Stimulated activated CD8-positive, alpha-beta memory T cell treated with anti-CD3 and anti-CD28 coated beads, Interleukin-7, amount 100 ng/mL, for 1 hour (primary cell): ENCODE results near the gene KDM4B.

Experiments used
- DNase-seq, 2 donors: peaks; one replicate each; pipeline ENCODE4 v3.0.0-alpha.2; 2020; ENCODE audit warnings: low read depth in 2 of 2

KDM4B gene

DNA sequence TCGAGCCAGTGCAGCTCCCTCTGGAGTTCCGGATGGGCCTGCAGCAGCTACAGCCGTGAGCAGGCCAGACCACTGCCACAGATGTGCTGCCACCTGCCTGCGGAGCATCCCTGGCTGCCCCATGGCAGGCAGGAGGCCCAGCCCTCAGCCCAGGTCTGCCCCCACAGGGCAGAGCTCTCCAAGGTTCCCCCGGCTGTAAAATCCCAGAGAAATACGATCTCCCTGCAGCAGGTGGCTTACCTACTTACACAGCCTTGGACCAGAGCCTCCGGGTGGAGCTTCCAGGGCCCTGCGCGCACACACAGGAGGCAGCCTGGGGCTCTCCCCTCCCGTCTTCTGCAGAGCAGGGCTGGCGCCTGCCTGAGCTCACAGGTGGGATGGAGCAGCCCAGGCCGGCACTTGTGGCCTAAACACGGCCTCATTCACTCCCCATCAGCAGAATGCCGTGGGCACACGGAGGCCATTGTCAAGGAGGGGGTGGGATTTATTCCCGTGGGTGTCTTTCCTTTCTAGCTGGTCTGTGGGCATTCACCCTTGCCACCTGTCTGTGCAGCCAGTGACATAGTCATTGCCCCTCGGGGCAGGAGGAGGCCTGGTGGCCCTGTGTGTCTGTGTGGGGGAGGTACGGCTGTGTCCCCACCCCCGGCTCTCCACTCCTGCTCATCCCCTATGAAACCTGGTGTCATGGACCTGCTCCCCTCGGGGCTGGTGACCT lies 118.0 kb downstream of the KDM4B start:
- no peak for DNase-seq

DNA sequence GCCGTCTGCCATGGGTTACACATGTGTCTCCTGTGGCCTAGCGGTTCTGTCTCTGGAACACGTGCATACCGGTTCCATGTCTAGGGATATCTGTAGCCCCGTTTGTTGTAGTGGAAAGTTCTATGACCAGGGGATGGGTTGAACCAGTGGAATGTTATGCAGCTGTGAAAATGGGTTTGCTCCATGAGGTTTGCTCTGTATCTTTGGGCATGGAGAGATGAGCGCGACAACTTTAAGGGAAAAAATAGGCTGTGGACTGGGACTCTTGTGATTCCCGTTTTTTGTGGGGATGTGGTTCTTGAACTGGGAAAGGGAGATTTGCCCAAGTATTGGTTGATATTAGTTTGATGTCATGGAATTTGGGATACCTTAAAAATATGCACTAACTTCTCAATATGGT lies 120.4 kb downstream of the KDM4B start:
- no peak for DNase-seq

DNA sequence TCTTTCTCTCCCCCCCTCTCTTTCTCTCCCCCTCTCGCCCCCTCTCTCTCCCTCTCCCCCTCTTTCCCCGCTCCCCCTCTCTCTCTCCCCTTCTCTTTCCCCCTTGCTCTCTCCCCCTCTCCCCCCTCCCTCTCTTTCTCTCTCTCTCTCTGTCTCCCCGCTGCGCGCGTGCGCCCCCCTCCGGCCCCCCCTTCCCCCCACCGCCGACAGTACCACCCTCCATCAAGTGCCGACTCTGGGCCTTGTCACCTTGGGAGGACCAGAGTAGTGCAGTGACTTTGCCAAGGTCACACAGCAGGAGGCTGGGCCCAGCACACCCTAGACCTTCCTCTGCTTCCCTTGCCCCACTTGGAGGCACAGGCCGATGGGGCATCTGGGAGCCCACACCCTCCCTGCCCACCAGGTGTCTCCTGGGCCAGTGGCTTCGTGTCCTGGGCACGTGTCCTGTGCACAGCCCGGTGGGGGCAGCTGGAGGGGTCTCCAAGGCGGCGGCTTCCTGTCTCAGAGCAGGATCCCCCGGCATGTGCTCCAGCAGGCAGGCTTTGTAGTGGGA lies 121.6 kb downstream of the KDM4B start:
- no peak for DNase-seq

DNA sequence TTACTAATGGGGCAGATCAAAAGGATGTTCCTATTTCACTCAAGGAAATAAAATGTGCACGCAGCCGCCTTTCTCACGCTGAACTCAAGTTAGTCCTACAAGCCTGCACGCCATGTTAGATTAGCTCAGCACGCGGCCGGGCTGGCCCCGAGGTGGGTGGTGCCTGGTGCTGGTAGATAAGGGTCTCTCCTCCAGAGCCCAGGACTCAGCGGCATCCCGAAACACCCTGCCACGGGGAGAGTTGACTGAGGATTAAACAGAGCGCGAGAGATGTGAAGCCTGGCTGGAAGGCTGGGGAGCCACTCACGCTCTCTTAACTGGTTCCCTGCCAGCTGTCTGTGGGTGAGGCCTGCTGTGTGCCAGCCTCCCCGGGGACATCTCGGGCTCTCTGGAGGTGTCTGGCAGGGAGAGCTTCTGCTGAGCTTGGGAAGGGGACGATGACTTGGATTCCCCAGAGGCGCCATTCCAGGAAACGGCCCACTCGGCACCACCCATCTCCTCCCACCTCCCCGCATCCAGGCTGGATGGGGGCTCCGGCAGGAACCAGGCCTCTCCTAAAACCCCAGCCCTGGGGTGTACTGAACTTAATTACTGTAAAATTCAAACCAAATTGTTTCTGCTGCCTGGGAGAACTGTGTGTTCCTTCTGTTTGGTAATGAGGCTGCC lies 122.2 kb downstream of the KDM4B start:
- DNase-seq, result no peak

DNA sequence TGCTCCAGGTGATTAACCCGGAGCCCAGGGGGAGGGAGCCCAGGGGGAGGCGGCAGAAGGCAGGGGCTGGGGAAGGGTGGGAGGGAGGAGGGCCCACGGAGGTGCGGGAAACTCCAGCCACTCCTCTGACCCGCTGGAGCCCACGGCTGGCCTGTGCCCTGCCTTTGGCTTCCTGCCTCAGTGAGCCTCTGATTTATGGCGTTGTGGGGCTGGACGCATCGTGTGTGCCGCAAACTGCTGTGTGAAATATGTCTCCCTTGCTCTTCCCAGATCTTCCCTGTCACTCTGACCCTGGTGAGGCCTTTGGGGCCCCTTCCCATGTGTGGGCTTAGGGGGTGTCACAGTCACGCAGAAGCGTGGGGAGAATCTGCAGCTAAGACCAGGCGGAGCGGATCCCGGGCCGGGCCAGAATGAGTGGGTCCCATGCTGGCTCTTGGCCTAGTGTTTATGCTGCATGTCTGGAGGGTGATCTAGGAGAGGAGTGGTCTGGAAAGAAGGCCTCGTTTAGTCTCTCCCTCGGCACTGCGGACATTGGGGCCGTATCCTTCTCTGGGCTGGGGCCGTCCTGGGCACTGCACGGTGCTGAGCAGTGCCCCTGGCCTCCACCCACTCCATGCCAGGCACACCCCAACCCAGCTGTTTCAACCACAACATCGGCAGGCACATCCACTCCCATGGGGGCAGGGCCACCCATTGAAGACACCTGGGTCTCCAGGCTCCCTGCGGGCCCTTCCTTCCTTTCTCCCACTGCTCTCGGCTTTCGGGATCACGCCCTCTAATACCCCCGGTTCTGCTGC lies 123.0 kb downstream of the KDM4B start:
- no peak for DNase-seq

DNA sequence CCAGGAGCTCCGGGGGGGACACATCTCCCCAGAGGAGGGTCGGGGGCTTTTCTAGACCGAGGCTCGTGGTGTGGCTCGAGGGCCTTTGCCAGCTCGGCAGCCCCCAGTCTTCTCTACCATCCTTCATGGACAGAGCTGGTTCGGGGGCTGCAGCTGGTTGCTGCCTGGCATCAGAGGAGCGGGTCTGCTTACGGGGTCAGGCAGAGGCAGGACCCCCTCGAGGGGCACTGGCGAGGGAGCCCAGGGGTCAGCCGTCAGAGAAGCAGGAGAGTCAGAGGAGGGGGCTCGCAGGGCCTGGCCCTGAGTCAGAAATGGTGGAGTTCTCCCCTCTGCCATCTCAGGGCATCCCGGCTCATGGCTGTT lies 123.5 kb downstream of the KDM4B start:
- DNase-seq, result no peak

DNA sequence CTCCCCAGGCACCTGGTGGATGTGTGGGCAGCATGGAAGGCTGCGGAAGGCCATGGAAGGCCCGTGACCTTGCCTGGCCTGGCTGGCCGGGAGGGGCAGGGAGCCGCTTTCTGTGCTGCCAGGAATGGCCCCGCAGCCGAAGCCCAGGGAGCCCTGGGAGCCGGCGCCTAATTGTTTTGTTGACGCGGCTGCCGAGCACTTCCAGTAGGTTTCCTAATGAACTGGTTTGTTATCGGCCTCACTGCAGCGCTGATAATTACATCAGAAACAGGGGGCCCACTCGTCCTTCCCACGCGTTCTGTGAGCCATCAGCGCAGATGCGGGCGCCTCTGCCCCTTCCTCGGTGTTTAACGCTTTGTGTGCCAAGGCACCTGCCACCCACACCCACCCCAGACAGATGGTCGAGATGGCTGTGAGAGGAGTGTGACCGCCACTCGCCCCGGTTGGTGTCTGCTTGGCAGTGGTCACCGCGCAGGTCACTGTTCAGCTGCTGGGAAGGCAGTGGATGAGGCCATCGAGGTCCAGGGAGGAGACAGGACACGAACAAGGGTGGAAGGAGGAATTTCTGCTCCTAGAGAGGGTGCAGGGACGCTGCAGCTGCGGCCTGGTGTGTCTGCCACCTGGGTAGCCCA lies 124.5 kb downstream of the KDM4B start:
- no peak for DNase-seq

DNA sequence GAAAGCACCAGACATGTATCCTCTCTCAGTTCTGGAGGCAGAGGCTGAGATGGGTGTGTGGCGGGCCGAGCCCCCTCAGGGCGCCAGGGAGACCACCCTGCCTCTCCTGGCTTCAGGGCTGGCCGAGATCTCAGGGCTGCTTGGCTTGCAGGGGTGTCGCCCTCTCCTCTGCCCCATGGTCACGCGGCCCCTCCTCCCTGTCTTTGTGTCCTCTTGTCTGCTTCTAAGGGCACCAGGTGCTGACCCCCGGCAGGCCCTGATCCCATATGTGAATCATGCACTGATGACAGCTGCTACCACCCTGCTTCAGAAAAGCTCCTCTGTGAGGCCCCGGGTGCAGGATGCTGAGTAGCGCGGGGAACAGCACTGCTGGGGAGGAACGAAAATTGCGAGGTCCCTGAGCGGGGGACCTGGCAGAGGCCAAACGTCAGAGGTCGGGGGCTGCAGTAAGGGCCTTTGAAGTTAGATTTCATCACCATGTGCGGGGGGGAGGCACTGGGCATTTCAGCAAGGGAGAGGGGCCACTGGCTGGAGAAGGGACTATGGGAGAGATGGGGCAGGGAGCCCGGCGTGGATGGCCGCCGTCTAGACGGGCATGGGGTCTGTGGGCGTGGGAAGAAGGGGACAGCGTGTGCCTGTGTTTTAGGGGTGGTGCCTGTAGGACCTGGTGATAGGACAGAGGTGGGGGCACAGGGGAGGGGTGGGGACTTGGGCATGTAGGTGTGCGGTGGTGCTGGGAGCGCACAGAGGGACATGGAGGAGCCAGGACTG lies 125.2 kb downstream of the KDM4B start:
- DNase-seq, result no peak

DNA sequence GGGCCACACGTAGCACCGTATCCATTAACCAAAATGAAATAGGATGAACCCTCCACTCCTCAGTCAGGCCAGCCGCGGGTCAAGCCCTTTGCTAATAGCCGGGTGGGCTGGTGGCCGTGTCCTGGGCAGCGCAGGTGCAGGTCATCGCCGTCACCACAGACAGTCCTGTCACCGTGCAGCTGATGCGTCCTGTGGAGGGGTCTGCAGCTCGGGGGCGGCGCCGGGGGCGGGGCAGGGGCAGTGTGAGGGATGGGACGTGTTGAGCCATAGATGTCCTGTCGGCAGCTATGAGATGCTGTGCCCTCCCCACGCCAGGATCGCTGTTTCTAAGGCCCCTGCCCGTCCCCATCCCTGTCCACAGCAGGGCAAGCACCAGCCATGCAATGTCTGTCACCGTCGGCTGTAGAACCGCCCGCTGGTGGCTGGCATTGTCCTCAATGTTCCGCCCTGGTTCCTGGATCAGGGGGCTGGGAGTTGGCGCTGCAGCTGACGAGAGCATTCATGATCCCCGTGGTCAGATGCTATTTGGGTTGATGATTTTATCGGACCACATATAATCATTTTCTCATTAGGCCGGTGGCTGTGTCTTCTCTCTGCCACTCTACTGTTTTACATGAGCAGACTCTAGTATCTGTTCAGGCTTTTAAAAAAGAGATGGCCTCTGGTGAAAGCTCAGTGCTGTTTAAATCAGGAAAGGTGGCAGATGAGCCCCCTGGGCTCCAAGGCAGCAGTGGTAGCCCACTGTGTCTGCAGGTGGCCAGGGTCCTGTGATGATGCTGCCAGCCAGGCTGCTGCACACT lies 126.1 kb downstream of the KDM4B start:
- DNase-seq, result no peak

DNA sequence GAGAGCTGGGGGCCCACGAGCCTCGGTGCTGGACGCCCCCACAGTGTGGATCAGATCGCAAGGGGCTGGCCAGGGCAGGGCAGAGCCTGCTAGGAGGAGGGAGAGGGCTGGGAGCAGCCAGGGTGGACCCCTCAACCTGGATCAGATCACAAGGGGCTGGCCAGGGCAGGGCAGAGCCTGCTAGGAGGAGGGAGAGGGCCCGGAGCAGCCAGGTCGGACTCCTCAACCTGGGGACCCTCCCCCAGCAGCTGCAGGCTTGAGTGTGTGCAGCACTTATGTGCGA lies 126.6 kb downstream of the KDM4B start:
- no peak for DNase-seq

DNA sequence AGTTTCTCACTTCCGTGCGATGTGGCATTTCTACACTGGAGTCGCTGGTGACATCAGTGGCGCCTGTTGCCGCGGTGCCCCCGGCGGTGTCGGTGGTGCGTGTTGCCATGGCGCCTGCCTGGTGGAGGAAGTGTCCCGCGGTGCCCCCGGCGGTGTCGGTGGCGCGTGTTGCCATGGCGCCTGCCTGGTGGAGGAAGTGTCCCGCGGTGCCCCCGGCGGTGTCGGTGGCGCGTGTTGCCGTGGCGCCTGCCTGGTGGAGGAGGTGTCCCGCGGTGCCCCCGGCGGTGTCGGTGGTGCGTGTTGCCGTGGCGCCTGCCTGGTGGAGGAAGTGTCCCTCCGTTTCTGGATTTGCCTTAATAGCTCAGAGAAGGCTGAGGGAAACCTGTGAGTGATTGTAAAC lies 127.6 kb downstream of the KDM4B start:
- DNase-seq, result no peak

DNA sequence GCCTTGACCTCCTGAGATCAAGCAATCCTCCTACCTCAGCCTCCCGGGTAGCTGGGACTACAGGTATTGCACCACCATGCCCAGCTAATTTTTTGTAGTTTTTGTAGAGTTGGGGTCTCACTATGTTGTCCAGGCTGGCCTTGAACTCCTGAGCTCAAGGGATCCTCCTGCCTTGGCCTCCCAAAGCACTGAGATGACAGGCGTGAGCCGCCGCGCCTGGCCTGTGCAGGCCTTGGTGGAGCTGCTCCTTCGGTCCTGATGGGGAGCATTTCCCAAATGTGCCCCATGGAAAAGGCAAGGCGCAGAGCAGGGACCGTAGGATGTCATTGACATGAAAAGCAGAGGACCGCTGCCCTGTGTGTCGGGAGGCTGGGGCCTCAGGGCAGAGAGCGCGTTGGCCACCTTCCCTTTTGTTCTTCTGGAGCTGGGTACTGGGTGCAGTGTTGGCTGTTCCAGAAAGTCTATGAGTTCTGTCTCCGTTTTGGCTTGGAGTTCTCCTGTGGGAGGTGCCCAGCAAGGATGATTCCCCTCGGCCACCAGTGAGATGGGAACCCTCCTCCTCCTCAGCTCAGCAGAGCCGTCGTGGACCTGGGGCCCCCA lies 128.5 kb downstream of the KDM4B start:
- no peak for DNase-seq

DNA sequence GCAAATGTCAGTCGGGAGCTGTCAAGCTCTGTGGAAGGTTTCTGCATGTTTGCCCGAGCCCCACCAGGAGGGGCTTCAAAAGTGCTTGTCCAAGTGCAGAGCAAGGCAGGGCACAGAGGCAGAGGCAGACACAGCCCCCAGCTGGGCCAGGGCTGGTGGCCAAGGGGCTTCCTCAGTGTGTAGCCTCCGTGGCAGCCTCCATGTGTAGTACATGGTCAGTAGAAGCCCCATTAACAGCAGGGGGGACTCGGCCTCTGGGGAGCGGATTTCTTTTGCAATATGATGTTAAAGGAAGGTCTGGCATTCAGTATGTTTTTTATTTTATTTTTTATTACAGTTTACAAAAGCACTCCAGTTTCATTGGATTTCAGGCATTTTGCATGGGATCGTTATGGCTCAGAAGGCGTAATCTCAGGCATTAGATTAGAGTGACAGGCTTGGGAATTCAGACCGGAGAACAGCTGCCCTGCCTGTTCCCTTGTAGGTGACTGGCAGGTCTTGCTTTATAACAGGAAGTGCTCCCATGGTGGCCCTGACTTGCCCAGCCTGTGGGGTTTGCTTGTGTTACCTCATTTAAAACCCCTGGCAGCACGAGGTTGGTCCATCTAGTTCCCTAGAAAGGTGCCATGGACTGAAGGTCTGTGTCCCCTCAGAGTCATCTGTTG lies 129.2 kb downstream of the KDM4B start:
- no peak for DNase-seq

DNA sequence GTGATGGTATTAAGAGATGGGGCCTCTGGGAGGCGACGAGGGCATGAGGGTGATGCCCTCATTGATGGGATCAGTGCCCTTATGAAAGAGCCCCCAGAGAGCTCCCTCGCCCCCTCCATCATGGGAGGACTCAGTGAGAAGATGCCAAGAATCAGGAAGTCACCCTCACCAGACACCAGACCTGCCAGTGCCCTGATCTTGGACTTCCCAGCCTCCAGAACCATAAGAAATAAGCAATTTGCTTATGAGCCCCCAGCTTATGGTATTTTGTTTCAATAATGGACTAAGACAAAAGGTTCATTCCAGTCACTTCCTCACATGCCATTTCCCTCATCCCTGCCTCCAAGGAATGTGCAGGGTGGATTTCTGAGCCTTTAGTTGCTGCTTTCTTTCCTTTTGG lies 129.7 kb downstream of the KDM4B start:
- no peak for DNase-seq

DNA sequence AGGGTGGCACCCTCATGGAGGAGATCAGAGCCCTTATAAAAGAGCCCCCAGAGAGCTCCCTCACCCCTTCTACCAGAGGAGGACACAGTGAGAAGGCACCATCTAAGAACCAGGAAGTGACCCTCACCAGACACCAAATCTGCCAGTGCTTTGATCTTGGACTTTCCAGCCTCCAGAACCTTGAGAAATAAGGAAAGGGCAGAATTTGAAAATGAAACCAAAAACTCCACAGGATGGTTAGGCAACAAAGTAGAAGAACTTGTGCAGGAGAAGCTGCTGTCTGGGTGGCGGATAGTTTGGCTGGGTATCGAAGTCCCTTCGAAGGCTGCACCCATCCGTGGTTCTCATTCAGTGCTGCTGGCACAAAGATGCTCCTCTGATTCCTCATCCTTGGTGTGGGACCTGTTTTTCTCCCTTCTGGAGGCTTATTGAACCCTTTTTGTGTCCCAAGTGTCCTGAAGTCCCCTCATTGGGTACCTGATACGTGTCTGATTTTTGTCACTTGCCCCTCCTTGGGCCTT lies 130.8 kb downstream of the KDM4B start:
- DNase-seq, result no peak

DNA sequence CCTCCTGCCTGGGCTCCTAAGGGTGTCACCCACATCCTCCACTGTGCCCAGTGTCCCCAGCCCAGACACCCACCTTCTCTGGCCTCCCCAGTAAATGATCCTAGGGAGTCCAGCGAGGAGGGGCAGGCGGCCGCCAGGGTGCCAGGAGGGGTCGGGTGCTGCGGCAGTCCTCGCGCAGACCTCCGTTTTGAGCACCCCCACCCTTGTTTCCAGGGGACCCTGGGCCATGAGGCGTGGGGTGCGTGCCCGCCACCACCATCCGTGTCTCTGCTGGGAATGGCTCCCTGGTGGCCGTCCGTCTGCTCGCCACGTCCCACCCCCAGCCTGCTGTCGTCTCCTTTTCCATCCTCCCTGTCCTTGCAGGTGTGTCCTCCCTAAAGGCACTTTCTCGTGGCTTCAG lies 133.0 kb downstream of the KDM4B start:
- DNase-seq, result no peak

DNA sequence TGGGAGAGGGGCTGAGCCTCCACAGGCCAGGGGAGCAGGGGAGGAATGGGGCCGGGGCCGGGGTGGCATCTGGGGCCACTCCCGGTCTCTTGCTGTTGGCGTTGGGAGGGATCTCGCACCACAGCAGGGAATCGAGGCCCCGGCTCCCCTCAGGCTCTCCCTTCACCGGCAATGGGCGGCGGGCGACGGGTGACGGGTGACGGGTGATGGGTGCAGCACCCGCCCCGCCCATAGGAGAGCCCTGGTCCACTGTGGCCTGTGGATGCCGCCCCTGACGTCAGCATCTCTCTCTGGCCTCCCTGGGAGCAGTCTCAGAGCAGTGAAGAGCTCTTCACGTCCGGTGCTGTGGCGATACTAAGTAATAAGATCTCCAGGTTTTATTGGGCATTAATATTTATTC lies 133.6 kb downstream of the KDM4B start:
- no peak for DNase-seq

DNA sequence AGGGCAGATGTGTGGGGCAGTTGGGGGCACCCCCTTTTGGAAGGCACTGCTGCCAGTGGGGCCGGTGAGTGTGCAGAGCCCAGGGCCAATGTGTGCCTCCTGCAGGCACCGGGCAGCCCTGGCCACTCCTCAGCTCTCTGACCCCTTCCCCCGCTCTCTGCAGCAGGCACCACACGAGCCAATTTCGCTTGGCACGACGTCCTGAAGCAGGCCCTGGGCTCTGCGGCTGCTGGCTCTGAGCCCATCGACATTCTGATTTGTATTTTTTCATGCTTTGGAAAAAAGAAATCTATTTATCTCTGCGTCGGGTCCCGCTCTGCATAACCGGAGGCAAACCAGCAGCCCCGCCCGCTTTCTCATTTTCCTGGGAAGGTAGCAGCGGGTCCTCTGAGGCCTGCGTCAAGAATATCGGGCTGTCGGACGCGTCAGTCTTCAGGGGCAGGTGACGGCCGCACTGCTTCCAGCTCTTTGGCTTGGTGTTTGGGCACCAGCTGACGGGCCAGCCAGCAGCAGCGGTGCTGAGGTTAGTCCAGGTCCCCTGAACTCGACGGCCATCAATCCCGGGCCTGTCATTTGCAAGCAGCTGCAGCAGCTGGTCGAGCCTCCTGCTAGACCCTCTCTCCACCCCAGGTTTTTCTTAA lies 134.3 kb downstream of the KDM4B start:
- no peak for DNase-seq

DNA sequence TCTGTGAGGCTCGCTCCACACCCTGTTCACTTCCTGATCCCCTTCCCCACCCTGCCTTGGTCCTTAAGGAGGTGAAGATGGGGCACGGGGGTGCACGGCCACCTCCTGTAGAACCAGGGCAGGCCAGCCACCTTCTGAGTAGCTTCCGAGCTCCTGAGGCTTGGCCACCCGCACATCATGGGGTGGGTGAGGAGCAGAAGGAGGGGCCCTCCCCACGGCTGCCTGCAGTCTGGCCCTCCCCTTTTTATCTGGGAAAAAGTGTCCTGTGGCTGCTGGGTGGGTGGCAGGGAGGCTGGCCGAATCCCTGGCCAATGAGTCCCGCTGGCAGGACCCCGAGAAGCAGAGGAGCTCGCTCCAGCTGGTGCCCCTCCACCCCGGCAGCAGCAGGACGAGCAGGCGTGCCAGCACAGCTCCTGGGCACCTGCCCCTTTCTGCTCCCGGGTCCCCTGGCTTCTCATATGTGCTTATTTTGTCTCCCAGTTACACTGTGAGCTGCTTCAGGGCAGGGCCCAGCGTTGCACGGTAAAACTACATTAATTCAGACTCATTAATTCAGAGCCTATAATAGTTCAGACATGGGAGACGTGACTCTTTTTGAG lies 135.0 kb downstream of the KDM4B start:
- no peak for DNase-seq
